Activated CD8-positive, alpha-beta memory T cell treated with anti-CD3 and anti-CD28 coated beads for 48 hours (primary cell): Measurements from ENCODE around the gene RNF214.
"Not testable (repeated sequence)": the region's sequence is repeated elsewhere in the genome, so short reads cannot be mapped to it uniquely, and the experiment has no call there.

Experiments used
- DNase-seq, 3 experiments: peaks; one replicate each; pipeline ENCODE4 v3.0.0-alpha.2; 2020; ENCODE audit warnings: low read depth in 2 of 3, low spot score in 2 of 3

Gene RNF214

DNA sequence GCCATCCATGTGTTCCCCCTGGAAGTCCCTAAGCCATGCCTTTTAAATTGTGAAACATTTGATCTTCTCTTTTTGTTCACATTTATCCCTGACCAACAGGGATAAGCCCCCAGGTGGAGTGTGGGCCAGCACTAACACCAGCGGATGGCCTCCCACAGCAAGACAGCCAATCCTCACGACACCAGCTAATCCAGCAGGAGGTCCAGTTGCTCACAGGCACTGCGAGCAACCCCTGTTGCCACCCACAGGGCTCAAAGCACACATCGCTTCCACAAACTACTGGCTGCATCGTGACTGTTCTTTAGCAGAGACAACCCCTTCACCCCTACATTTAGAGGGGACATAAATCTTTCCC, 2.6 kb upstream of the RNF214 start:
- no peak for DNase-seq

DNA sequence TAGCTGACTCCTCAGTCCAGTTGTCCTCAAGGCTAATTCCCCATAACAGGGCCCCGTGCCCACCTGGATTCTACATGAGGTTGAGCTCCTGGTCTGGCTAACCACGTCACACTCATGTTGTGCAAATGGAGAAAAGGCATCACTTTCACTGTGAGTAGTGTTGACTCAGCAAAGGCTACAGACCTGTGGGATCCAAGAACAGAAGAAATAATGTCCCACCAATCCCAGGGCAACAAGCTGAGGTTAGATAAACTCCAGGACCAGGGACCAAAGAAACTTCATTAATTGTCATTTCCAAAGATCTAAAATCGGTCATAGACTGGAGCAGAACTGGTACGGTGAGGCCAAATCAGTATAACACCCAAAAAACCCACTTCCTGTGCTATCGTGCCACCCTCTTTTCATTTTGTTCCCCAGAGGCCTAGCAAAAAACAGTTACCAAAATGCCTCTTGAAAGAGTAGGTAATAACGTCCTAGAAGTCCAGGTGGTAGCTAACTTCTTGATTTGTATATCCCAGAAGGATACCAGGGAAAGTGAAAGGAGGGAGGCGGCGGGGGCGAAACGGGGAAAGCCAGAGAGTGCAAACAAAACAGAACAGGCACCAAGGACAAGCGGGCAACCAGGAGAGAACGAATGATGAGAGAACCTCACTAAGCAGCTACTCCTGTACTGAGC, 2.0 kb upstream of the RNF214 start:
- DNase-seq: peak in 2 of 3 experiments; percentile 19 to 43

DNA sequence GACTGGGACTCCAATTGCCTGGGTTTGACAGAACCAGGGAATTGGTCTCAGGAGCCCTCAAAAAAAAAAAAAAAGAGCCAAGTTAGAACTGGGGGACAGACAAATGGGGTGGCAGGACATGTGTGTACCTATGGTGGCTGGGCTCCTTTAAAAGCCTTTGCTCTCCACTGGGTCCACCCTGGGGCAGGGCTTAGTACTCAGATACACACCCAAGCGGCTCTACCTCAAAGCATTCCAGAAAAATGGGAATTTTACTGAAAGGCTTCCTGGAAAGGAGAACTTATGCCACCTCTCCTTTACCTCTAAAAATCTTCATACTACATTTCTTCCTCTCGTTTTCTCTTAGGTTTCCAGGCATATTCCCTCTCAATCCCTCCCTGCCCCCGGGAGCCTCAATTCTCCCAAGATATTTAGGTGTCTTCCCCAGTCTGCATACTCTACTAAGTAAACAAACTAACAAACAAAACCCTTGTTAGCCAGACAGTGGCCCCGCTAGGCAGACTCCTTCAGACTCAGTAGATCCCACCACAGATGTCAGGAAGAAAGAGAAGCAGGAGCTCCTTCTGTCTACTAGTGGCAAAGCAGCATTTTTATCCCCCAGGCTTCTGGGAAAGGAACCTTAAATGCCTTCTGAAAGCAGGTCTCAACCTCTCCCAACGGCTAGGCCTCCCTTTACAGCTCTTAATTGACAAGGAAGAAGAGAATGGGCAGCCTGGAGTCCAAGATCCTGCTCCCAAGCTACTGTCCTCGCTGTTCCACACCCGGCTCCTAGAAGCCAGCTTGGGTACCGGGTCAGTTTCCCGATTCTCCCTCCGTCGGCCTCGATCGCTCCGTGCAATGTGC, 1.3 kb upstream of the RNF214 start:
- DNase-seq: no peak

DNA sequence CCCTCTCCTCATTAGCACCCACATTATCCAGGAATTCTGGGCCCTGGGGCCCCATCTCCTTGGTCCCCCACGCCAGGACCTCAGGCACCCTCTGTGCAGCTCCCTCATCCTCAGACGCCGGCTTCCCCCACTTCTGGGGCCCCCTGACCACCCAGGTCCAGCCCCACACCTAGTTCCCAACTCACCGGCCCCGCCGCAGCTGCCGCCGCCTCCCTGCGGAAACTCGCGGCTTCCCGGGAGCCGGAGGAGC, 704 bp upstream of the RNF214 start, which contains the start of gene PCSK7:
TSS of gene PCSK7 (minus strand) at position 232 of the 250 bp plus-strand sequence. CDS start 2,229 bp downstream, outside the sequence.
- DNase-seq: no peak

DNA sequence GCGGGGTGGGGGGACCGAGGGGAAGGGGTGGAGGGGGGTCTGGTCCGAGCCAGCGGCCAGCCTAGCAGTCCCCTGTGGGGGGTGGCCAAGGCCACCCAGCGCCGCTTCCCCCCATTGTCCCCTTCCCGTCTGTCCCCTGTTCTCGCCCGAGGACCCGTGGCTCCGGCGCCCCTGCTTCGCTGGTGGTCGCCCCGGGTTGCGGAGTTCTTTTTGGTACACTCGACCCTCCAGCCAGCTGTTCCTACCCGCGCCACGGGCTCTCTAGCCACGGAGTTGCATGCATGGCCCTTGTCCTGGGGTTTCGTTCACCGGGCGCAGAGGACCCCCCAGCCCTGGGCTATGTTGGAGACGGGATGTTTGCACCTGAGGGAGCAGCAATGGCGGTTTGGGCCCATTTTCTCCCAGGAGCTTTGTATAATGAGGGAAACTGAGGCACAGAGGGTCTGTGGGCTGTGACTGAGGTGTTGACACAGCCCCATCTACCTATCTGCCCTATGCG, 489 bp downstream of the RNF214 start:
- no peak for DNase-seq

DNA sequence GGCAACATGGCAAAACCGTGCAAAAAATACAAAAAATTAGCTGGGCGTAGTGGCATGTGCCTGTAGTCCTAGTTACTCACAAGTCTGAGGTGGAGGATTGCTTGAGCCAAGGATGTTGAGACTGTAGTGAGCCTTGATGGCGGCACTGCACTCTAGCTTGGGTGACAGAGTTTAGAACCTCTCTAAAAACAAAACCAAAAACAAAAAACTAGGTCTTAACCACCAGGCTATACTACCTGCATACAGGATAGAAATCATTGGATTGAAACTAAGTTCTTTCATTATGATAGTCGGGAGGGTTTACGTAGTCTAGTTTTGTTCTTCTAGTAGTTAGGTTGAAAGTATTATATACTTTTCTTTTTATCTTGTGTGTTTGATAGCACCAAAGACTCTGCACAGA, 5.8 kb downstream of the RNF214 start:
- no peak for DNase-seq

DNA sequence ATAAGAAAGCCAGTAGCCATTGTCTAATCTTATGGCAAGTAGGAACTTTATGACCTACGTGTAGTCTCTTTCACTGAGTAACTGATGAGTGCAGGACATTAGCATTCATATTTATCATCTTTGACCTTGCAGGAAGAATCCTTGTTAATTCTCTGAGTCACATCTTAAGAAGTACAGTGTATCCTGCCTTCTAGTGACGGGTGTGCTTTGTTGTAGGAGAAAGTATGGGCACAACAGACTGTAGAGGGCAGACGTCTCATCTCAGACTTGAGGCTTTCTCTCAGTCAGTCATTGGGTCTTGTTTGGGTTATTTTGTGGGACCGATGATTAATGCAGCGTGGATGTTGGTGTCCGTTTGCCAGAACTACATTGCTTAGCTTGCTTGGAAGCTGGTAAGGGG, 6.8 kb downstream of the RNF214 start:
- DNase-seq: no peak

DNA sequence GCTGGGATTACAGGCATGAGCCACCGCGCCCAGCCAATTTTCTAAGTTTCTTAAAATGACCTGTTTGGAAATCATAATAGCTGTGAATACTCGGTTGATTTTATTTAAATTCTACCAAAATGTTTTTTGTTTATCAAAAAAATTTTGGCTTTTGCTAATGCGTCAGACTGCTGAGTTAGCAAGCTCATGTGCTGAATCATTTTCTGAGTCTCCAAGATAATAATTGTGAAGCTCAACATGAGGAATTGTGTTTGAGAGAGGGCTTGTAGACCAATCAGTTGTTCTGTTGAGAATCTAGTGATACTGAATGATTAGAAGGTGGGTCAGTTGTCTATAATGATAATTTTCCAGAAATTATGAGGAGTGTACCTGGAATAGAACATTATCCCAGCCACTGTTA, 15.9 kb downstream of the RNF214 start:
- no peak for DNase-seq

DNA sequence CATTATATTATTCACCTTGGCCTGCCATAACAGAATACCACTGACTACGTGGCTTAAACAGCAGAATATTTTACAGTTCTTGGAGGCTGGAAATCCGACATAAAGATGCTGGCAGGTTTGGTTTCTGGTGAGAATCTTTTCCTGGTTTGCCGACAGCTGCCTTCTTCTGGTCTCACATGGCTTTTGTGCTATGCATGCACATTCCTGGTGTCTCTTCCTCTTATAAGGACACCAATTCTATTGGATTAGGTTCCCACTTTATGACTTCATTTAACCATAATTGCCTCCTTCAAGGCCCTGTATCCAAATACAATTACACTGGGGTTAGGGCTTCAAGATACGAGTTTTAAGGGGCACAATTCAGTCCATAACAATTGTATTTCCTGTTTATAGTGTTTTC, 17.1 kb downstream of the RNF214 start:
- DNase-seq: no peak

DNA sequence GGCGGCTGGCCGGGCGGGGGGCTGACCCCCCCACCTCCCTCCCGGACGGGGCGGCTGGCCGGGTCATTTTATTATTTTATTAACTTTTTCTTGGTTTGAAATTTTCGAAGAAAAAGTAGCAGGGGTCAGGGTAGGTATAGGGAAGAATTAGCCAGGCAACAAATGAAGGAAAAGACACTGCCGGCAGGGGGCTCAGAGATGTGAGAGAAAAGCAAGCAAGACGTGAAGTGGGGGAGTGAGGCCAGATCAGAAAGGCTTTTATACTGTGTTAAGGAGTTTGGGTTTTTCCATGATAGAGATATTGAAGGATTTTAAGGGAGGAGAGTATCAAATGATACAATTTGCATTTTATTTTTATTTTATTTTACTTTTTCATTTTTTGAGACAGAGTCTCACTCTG, 19.0 kb downstream of the RNF214 start:
- no peak for DNase-seq

DNA sequence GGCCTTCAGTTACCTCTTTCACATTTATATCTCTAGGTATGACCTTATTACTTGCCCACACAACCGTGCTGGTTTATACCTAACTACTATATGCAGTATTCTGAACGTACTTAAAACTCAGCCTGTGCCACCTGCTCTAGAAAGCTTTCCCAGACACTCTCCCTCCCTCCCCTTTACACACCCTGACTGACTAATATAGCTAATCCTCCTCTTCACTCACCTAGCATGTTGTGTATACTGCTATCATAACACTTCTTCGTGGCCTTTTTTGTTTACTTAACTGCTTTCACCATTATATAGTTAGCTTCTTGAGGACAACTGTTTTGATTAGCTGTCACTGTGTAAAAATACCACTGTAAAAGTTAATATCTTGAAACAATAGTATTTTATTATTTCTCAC, 23.5 kb downstream of the RNF214 start:
- DNase-seq: no peak

DNA sequence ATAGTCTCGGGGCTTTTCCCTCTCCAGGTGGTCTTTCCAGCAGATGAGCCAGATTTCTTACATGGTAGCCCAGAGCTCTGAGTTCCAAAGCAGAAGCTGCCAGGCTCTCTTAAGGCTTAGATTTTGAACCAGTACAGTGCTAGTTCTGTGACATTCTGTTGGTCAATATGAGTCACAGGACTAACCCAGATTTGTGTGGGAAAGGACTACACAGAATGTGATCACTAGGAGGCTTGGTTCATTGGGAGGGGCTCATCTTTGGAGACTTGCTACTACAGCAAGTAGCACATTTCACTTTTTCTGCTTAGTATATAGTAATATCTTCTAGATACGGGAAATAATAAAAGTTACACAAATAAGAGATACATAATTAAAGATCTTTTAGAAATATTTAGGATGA, 24.1 kb downstream of the RNF214 start:
- DNase-seq: no peak

DNA sequence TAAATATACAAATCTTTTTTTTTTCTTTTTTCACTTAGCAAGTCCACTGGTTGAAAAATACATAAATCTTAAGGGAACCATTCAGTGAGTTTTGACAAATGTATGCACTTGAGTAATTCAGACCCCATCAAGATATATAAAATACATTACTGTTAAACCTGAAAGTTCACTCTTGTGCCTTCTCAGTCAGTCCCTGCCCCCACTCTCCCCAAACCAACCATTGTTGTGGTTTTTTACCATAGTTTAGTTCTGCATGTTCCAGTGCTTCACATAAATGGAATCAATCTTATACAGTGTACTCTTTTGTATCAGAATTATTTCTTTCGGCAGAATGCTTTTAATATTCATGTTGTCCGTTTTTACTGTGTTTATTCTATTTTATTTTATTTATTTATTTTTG, 26.1 kb downstream of the RNF214 start:
- DNase-seq: no peak

DNA sequence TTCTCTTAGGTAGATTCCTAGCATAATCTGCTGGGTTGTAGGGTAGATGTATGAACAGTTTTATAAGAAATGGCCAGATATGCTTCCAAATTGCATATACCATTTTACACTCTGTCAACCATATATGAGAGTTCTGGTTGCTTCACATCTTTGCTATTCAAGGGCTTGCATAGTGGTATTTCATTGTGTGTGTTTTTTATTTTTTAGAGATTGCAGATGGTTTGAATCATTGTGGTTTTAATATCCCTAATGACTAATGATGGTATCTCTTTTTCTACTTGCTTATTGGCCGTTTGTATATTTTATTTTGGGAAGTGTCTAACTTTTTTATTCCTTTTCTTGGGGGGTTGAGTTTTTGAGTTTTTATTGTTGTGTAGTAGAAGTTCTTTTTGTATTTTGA, 26.9 kb downstream of the RNF214 start:
- no peak for DNase-seq

DNA sequence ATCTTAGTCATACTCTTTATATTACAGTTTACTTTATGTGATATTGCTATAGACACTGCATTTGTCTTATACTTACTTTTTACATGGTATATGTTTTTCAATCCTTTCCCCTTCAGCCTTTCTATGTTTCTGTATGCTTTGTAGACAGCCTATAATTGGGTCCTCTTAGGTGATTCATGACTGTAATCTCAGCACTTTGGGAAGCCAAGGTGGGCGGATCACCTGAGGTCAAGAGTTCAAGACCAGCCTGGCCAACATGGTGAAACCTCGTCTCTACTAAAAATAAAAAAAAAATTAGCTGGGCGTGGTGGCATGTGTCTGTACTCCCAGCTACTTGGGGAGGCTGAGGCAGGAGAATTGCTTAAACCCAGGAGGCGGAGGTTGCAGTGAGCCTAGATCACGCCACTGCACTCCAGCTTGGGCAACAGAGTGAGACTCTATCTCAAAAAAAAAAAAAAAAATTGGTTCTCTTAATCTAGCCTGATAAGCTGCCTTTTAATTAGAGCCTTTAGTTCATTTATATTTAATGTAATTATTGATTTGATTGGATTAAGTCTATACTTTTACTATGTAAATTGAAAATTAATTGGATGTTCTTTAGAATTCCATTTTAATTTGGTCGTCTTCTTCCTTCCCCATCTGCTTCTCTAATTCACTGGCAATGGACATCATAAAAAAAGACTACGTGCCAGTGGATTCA, 32.3 kb downstream of the RNF214 start:
- DNase-seq: not testable (repeated sequence)

DNA sequence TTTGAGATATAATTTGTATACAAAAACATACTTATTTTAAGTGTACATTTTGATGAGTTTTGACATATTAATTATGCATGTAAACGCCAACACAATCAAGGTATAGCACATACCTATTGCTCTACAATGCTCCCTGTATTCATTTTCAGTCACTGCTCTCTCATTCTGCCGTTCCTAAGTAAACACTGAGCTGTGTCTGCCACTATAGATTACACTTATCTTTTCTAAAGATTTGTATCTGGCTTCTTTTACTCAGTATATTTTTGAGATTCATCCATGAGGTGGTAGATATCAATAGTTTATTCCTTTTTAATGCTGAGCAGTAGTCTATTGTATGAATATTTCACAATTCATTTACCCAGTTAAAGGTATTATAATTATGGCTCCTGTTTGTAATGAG, 33.3 kb downstream of the RNF214 start:
- no peak for DNase-seq

DNA sequence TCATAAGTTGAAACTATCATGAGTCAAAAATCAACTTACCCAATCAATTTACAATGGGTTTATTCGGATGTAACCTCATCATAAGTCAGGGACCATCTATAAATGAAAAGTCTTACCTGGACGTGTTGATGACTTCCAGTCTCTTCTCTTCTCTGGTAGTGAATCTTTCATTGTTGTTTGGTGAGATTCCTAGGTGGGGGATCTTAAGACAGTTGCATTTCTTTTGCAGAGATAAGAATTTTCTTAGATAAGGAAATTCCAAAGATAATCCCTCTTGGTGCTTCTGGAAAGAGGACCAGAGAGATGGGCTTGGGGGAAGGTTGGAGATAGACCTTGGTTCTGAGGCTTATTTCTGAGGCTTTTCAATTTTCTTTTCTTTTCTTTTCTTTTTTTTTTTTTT, 37.4 kb downstream of the RNF214 start:
- DNase-seq: no peak

DNA sequence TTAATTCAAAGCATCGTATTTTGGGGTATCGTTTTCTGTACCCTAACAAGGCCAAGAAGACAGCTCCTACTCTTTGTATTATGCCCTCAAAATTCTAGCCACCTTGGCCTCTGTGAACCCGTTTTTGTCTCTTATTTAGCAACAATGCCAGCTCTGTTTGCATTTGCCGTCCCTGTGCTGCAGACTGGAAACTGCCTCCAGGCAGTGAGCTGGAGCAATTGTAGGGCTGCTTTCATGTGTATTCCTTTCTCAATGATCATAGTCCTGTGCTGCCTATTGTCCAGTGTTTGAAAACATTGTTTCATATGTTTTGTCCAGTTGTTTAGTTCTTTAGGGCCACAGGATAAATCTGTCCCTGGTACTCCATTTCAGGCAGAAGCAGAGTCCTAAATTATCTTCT, 38.7 kb downstream of the RNF214 start:
- DNase-seq: no peak

DNA sequence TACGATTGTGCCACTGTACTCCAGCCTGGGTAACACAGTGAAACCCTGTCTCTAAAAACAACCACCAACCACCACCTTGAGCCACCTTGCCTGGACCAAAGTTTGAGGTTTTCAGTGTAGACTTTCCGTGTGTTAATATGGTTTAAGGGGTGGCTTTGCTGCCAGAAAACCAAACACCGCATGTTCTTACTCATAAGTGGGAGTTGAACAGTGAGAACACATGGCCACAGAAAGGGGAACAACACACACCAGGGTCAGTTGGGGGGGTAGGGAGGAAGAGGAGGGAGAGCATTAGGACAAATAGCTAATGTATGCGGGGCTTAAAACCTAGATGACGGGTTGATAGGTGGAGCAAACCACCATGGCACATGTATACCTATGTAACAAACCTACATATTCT, 39.7 kb downstream of the RNF214 start:
- not testable (repeated sequence) for DNase-seq

DNA sequence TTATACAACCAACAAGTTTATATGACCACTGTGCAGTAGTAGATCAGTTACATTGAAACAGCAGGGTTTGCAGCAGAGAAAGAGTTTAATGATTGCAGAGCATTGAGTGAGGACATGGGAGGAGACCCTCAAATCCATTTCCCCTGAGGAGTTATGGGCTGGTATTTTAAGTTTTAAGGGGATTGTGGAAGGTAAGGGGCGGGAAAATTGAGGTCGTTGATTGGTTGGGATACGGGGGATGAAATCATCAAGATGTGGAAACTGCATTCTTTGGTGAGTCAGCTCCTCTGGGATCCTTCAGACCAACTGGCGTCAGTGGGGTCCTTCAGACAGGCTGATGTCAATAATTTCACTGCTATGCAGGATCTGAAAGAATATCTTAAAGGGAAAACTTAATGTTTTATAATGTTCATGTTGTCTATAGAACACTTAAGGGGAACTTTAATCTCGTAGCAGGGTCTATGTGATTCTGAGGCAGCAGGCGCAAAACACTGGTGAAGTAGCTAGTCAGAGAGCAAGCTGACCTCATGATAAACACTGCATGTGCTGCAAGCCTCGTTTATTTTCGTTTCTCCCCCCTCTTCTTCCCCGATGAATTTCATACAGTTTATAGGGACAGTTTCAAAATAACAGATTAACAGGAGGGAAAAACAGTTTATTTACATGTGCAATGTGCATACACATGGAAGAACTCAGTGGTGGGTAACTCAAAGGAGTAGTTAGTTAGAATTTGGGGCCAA, 41.2 kb downstream of the RNF214 start:
- DNase-seq: no peak

DNA sequence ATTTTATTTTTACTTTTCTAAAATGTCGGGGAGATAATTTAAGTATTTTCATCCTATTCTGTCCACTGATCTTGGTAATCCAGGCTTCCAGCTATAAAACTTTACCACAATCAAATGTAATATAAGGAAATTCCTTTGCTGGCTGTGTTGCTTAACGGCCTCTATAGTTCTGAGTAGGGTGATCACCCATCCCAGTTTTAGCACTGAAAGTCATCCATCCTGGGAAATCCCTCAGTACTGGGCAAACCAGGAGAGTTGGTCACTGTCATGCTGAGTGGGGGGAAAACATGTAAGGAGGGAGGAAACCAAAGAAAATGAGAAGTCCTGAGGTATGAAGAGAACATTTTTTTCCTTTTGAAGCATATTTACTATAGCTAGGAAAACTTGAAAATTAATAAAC, 45.9 kb downstream of the RNF214 start:
- no peak for DNase-seq
